Measurements from ENCODE around the gene SPATA2L.

SPATA2L gene

DNA sequence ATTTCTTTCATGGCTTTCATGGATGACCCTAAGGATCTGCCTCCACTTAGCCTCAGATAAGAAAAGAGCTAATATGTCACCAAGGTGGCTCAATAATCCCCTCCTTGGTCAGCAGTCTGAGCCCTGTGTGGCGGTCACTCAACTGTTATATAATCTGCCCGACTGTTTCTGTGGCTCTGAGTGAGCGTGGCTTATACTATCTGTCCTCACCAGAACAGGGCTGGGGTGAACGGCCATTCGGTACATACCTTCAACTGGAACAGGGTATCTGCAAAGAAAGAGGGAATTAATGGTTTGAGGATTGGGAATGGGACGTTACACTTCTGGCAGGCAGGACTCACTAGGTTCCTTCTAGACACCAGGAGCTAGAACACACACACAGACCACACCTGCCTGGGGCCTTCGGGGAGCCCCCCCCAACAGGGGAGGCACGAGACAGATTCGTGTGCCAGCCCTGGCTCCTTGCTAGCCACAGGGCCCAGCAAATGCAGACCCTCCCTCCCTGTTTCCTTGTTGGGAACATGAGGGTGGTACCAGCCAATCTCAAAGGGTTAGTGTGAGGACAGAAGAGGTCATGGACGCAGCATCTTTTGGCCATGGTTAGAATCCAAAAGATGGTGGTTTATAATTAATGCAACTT is 47.7 kb downstream of the SPATA2L start:
- no peak for DNase-seq

DNA sequence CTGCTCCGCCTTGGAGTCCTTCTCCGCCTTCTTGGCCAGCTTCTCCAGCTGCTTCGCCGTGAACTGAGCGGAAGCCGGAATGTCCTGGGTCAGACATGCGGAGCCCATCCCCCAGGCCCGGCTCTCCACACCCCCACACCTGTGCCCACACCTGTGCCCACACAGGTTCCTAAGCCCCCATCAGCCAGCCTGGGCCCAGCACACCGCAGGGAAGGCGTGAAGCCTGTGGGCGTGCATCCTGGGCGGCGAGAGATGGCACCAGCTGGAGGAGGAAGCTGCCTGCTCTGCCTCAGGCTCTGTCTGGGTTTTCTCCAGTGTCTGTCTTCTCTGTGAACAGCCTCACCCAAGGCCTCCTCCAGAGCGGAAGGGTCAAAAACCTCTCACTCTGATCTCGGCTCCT is 49.9 kb downstream of the SPATA2L start:
- no peak for DNase-seq

DNA sequence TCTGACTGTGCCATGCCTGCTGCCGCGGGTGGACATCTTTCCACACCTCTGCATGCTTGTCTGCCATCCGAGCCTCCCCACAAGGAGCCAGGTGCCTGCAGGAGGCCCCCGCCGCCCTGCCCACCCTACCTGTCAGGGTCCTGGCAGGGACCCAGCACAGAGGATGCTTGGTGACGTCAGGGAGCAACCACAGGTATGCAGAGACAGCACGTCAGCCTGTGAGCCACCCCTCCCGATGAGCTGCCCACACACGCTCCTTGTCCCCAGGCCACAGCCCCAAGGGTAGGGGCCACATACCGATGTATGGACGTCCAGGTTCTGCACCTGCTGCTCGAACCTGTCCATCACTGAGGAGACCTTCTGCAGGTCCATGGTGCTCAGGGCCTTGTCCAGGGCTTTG is 54.6 kb downstream of the SPATA2L start:
- DNase-seq = no peak

All from amniotic stem cell (primary cell).